Stimulated activated CD4-positive, alpha-beta T cell treated with anti-CD3 and anti-CD28 coated beads, Interleukin-2, amount 100 ng/mL, for 24 hours (primary cell): ENCODE data around the gene ACYP2.

ENCODE experiments used
- DNase-seq, 2 donors: peaks; one replicate each; pipeline ENCODE4 v3.0.0-alpha.2; 2020

ACYP2 gene

DNA sequence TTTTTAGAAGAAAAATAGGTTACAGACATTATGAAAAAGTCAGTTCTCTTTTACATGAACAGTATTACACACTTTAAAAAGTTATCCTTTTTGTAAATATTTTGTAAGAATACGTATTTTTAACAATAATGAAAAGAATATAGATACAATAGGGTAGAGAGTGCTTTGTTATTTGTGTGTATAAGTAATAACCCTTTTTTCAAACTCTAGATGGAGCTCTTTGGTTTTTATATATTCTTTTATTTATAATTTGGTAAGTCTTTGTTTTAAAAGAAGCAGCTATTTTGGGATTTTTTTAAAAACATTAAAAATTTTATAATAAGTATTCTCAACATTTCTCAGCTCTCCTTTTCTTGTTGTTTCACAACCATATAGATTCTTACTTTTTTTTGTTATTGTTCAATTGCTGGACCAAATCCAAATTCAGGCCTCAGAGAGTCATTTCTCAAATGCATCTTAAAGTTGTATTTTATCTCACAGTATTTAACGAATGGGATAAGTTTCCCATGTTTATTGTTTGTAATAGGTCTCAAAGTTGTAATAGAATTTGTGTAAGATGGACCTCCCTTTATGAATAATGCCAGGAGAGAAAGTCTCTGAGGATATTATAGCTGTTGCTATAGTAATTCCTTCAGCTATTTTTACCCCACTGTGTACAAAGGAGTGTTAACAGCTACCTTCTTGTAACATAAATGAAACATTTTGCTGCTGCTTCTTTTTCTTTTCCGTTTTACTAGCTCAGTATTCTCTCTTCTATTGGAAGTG lies 46.4 kb downstream of the ACYP2 start:
- no peak for DNase-seq

GRCh38 chr2:54164106-54164505 lies 48.7 kb downstream of the ACYP2 start:
- DNase-seq, result no peak

DNA sequence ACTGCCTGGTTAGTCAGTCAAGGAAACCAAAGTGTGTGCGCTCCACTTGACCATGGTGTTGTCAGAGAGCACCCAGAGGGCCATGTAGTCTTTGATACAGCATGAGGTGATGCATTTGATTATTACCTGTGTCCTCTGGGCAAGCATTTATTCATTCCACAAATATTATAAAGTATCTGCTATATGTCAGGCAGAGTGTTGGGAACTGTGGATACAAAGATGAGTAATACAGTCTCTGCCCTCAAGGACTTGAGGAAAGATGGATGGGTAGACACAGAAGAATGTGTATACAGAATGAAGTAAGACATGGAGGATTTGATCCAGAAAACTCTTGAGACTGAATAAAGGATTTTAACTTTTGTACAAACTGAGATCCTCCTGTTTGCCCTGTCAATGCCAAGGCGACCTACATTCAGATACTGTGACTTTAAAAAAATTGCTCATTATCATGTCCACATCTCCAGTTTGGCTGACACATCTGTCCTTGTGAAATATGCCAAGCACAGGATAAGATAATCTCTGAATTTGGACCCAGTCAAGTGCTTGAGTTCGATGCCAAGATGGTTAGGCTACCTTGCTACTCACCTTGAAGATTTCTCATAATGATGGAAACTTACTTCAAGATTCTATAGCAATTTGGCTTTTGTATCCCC lies 50.8 kb downstream of the ACYP2 start:
- no peak for DNase-seq

- DNase-seq, result no peak
Measured at GRCh38 chr2:54176577-54176976, 61.2 kb downstream of the ACYP2 start.

GRCh38 chr2:54183281-54183680 lies 67.9 kb downstream of the ACYP2 start:
- no peak for DNase-seq

DNA sequence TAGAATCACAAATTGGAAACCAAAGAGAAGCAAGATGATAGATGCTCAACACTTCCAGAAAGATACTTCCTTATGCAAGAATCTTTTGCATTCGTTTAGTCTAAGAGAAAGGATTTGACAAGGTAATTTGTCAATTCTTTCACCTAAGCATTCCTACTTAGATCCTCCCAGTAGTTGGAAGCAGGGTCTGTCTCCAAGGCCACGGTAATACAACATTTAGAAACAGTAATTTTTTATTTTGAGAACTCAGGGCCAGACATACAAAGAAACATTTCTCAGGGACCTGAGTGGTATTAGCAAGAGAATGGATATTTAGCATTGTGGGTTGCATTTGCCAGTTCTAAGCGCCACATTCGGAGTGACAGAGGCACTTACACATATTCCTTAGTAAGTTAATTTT lies 68.6 kb downstream of the ACYP2 start:
- no peak for DNase-seq

DNA sequence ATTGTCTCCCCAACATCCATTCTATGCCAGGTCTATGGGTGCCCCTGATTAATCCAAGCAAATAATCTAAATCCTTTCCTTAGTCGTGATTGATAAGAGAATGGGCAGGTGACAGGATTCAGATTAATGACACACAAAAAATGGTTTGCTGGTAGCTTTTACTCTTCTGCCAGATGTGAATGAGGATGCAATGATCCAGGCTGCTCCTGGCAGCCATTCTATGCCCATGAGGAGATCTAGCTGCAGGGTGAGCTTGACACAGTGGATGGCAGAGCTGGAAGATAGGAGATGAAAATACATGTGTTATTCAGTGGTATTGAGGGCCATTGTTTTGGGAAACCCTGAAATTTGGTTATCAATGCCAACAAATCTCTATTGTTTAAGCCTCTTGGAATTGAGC lies 69.7 kb downstream of the ACYP2 start:
- no peak for DNase-seq

DNA sequence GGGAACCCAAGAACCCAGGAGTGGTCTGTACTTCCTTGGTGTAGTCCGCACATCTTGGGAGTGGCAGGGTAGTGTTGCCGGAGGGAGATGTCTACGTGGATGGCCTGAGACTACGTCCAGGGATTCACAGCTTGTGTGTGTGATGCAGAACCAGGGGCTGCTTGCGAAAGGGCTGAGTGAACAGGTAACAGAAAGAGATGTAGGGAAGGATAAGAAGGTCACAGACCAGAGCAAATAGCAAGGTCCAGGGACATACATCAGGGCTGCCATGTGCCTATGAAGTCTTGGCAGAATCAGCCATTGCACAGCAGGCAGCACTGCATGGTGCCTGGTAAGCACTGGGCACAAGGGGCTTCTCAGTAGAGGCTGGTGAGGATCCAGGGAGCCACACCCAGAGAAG lies 71.9 kb downstream of the ACYP2 start:
- DNase-seq, result no peak

DNA sequence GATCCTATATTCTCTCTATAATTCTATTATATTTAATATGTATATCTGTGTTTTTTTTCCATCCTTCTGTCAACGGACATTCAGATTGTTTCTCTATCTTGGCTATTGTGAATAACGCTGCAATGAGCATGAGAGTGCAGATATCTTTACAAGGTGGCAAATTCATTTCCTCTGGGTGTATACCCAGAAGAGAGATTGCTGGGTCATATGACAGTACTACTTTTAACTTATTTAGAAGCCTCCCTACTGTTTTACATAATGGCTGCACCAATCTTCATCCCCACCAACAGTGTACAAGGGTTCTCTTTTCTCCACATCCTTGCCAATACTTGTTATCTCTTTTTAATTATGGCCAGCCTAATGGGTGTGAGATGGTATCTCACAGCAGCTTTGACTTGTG lies 74.1 kb downstream of the ACYP2 start:
- no peak for DNase-seq

DNA sequence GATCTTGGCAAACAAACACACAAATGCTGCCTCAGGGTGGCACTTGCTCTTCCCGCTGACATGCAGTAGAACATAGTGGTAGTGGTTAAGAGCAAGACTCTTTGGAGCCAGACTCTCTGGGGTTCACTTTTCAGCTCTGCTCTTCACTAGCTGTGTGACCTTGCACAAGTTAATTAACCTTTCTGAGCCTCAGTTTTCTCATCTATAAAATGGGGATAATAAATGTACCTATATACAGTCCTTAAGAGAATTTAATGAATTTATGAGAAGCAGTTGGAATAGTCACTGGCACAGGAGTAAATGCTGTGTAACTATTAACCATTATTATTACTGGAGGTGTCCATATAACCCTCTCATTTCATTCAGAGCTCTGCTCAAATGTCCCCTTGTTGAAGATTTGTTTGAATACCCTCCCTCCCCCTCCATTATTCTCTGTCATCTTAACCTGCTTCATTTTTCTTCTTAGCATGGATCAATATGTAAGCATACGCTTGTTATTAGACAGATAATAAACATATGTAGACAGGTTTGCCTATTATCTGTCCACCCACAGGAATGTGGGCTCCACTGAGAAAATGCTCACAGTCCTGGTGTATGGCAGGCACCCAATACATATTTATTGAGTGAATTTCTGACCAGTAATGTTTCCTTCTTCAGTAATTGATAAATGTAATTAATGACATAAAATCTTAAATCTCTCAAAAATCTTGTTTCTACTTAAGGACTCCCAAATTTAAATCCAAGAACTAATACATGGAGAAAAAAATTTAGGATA lies 76.1 kb downstream of the ACYP2 start:
- no peak for DNase-seq

GRCh38 chr2:54194761-54195750 lies 79.6 kb downstream of the ACYP2 start:
- no peak for DNase-seq

- DNase-seq, result no peak
Measured at GRCh38 chr2:54196646-54197045, 81.2 kb downstream of the ACYP2 start.

GRCh38 chr2:54204476-54204875 lies 89.1 kb downstream of the ACYP2 start:
- DNase-seq, result no peak

DNA sequence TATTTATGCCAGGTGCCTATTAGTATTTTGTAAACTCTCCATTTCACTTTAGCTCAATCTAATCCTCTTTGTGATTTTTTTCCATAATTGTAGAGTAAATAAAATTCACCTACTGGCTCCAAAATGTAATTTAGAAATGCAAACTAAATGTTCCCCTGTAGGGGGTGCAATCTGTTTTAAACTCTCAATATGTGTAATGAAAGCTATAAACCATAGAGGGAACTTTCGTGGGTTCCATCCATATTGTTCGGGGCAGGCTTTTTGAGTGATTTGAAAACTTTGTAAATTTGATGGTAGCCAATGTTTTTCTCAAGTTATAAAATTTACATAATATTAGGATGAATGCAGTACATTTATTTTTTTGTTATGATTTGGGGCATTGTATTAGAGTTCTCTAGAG lies 91.2 kb downstream of the ACYP2 start:
- DNase-seq, result no peak

- DNase-seq, result no peak
Measured at GRCh38 chr2:54207666-54208195, 92.3 kb downstream of the ACYP2 start.

DNA sequence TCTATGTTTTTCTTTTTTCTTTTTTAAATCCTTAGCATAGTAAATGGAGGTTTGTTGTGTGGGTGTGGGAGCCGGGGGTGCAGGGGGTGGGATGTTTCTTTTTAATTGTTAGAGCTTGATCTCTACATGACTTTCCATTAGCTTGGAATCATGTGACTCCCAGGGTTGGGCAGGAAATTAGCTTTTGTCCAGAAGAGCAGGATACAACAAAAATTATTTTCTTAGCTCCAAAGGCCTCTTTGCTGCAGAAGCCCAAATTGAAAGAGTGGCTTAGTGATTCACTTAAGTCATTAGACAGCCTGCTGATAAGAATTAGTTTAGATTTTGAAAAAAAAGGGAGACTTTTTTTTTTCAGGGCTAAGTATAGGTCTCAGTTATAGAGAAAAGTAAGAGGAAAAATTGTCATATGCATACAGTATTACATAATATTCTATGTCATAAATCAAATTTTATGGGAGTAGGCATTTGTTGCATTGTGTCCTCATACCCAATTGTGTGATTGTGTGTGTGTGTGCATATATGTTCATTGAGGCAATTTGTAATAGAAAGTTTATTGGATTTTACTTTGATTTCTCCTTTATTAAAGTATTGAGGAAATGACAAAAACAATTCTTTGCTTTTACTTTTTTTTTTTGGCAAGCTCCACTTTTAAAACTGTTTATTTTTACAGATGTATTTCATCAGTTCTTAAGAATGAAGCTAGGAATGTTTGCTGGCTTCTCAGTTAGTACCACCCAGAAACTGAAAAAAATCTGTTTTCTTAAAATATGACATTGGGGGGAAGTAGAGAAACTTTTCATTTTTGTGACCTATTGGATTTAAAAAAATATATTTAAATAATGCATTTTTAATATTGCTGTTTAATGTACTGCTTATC lies 93.2 kb downstream of the ACYP2 start:
- DNase-seq, result no peak

- no peak for DNase-seq
Measured at GRCh38 chr2:54209379-54209778, 94.0 kb downstream of the ACYP2 start.

- DNase-seq, result no peak
Measured at GRCh38 chr2:54212456-54212855, 97.0 kb downstream of the ACYP2 start.

- no peak for DNase-seq
Measured at GRCh38 chr2:54213082-54213481, 97.7 kb downstream of the ACYP2 start.

DNA sequence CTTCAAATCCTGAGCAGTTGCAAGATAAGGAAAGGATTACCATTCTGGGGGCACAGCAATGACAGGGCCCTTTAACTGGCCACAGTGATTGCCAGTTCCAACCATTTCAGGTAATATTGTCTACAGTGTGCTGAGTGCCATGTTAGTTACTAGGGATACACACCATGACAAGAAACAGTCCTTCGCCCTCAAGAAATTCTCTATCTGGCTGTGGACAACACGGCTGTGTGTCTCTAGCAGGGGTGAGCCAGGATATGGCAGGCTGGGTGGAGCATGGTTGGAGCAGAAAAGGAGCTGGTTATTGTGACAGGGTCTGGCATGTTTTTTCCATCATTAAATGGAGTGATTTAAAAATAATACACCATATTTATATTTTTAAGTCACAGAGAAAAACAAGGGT lies 109.6 kb downstream of the ACYP2 start:
- no peak for DNase-seq

DNA sequence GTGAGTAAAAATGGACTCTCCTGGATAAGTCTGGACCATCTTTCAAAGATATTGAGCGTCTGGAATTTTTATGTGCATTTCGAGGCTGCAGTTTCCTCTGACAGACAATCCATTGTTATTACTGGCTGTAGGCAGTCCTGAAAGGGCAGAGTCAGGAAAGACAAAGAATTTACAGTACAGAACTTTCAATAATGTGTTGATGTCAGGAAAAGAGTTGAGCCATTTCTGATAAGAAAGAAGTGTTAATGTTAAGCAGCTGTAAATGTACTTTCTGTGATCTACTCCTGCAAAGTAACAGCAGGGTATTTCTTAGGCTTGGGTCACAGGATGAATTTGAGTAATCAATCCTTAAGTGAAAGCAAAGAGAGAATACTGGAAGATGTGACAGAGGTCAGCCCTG lies 110.8 kb downstream of the ACYP2 start:
- no peak for DNase-seq
